ENCODE data around the gene PLCL2.

Gene PLCL2

GRCh38 chr3:16884748-16885592 is at the start of gene PLCL2:
Gene PLCL2 (plus strand): TSS chr3:16884955. CDS start chr3:16885040, 85 bp downstream.
- DNase-seq, result peak; percentile 75 to 78

GRCh38 chr3:16836505-16837237 is 48.1 kb upstream of the PLCL2 start:
- DNase-seq, result no peak

- no peak for DNase-seq
Observed at GRCh38 chr3:16837602-16838001, 47.2 kb upstream of the PLCL2 start.

GRCh38 chr3:16838561-16838960 is 46.2 kb upstream of the PLCL2 start:
- no peak for DNase-seq

- DNase-seq, result no peak
Observed at GRCh38 chr3:16839271-16840100, 45.3 kb upstream of the PLCL2 start.

GRCh38 chr3:16840101-16840424 is 44.7 kb upstream of the PLCL2 start:
- DNase-seq, result no peak

GRCh38 chr3:16841041-16841753 is 43.6 kb upstream of the PLCL2 start:
- no peak for DNase-seq

- DNase-seq, result no peak
Observed at GRCh38 chr3:16841904-16842271, 42.9 kb upstream of the PLCL2 start.

GRCh38 chr3:16842272-16843270 is 42.2 kb upstream of the PLCL2 start:
- DNase-seq, result peak; percentile 32 to 83

- DNase-seq, result no peak
Observed at GRCh38 chr3:16844222-16844621, 40.5 kb upstream of the PLCL2 start.

GRCh38 chr3:16844791-16845190 is 40.0 kb upstream of the PLCL2 start:
- DNase-seq, result no peak

- no peak for DNase-seq
Observed at GRCh38 chr3:16846373-16847080, 38.2 kb upstream of the PLCL2 start.

GRCh38 chr3:16848007-16848406 is 36.7 kb upstream of the PLCL2 start:
- DNase-seq, result no peak

GRCh38 chr3:16849229-16849628 is 35.5 kb upstream of the PLCL2 start:
- no peak for DNase-seq

- no peak for DNase-seq
Observed at GRCh38 chr3:16849795-16850194, 35.0 kb upstream of the PLCL2 start.

- DNase-seq, result no peak
Observed at GRCh38 chr3:16855497-16855896, 29.3 kb upstream of the PLCL2 start.

GRCh38 chr3:16860234-16860633 is 24.5 kb upstream of the PLCL2 start:
- DNase-seq, result no peak

GRCh38 chr3:16861432-16861831 is 23.3 kb upstream of the PLCL2 start:
- DNase-seq, result no peak

GRCh38 chr3:16864610-16865313 is 20.0 kb upstream of the PLCL2 start:
- no peak for DNase-seq

- no peak for DNase-seq
Observed at GRCh38 chr3:16865335-16865734, 19.4 kb upstream of the PLCL2 start.

Measured in bone marrow (tissue), 2 donors.